ENCODE data around the gene EVA1A. TPM values are rescaled to one million over a fixed set of nuclear protein-coding genes. Genes with fewer than 3 reads are reported as not detected.

Gene EVA1A
- total RNA-seq, 1 donor from 2014 or later = not detected

DNA sequence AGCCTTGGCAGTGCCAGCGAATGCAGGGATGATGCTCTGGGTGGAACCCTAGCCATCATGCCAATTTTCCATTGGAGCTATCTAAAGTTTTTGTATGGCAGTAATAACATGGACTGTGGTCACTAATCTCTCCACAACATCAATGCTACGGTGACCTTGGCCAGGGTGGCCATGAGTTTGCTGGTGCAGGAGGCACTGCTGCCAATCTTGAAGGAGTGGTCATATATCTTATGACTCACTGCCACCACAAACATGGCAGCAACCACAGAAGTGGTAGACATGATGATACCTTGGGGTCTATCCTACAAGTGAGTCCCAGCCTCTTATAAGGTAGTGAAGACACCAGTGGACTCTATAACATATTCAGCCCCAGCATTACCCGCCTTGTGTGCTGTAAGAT, 104.6 kb downstream of the EVA1A start:
- TF ChIP-seq, protein P1, sequence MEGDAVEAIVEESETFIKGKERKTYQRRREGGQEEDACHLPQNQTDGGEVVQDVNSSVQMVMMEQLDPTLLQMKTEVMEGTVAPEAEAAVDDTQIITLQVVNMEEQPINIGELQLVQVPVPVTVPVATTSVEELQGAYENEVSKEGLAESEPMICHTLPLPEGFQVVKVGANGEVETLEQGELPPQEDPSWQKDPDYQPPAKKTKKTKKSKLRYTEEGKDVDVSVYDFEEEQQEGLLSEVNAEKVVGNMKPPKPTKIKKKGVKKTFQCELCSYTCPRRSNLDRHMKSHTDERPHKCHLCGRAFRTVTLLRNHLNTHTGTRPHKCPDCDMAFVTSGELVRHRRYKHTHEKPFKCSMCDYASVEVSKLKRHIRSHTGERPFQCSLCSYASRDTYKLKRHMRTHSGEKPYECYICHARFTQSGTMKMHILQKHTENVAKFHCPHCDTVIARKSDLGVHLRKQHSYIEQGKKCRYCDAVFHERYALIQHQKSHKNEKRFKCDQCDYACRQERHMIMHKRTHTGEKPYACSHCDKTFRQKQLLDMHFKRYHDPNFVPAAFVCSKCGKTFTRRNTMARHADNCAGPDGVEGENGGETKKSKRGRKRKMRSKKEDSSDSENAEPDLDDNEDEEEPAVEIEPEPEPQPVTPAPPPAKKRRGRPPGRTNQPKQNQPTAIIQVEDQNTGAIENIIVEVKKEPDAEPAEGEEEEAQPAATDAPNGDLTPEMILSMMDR (IDR thresholded peaks at IDR 0.05; ENCODE audit: partially characterized antibody, unreplicated experiment) = no peak
- peaks cover 2% of the 10 kb centered on the region for H3K9me3 Mint-ChIP-seq (ENCODE audit: unreplicated experiment)
- no peak for DNase-seq
- H3K27me3 Mint-ChIP-seq (ENCODE audit: unreplicated experiment) = no peaks in the 10 kb centered on the region
- no peaks in the 10 kb centered on the region for H3K36me3 Mint-ChIP-seq (ENCODE audit: unreplicated experiment)
- no peak overlapping the region for H3K27ac Mint-ChIP-seq (ENCODE audit: unreplicated experiment)
- no peaks in the 10 kb centered on the region for H3K4me1 Mint-ChIP-seq (ENCODE audit: low read depth, unreplicated experiment)
- no peak overlapping the region for H3K4me3 Mint-ChIP-seq (ENCODE audit: unreplicated experiment)

GRCh38 chr2:75454241-75454620, 106.5 kb downstream of the EVA1A start:
- Mint-ChIP-seq H3K4me1 (ENCODE audit: low read depth, unreplicated experiment) (no peaks in the 10 kb centered on the region), H3K4me3 (ENCODE audit: unreplicated experiment) (no peak overlapping the region), H3K9me3 (ENCODE audit: unreplicated experiment) (no peaks in the 10 kb centered on the region), H3K36me3 (ENCODE audit: unreplicated experiment) (peaks cover 4% of the 10 kb centered on the region), H3K27ac (ENCODE audit: unreplicated experiment) (no peak overlapping the region), H3K27me3 (ENCODE audit: unreplicated experiment) (no peaks in the 10 kb centered on the region)
- TF ChIP-seq, protein P1 (IDR thresholded peaks at IDR 0.05; ENCODE audit: partially characterized antibody, unreplicated experiment) = no peak
- no peak for DNase-seq

DNA sequence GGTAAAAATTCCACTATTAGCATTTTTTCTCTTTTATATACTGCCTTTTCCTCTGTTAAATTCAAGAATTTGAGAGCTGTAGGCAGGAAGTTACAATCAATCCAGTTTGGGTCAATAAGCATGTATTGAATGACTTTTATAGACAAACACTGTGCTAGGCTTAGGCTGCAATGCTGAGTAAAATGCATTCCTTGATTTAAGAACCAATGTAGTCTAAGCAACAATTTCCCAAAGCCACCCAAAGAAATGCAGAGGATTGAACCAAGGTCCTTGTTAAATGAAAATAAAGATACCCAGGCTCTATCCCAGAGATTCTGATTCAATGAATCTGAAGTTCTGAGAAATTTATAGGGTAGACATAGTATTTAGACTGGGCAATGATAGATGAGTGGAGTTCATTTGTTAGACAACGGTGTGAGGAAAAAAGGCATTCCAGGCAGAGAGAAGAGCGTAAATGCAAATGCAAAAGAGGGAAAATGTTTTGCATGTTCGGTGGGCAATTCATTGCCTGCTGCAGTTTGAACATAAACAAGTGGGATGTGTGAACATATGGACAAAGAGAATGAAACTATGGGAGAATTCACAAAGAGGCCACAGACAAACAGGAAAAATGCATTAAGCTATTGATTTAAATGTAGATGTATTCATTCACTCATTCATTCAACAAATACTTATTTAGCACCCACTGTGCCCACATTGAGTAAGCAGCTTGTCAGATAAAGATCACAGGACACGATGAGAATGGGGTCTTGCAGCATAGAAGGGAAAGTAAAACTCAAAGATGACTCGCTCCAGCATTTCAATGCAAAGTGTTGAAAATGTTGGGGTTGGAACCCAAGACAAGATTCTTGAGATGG, 107.1 kb downstream of the EVA1A start:
- Mint-ChIP-seq H3K4me1 (ENCODE audit: low read depth, unreplicated experiment) (no peaks in the 10 kb centered on the region), H3K36me3 (ENCODE audit: unreplicated experiment) (peaks cover 4% of the 10 kb centered on the region), H3K4me3 (ENCODE audit: unreplicated experiment) (no peak overlapping the region), H3K9me3 (ENCODE audit: unreplicated experiment) (peaks cover 3% of the 10 kb centered on the region), H3K27ac (ENCODE audit: unreplicated experiment) (no peak overlapping the region), H3K27me3 (ENCODE audit: unreplicated experiment) (no peaks in the 10 kb centered on the region)
- TF ChIP-seq, protein P1 (IDR thresholded peaks at IDR 0.05; ENCODE audit: partially characterized antibody, unreplicated experiment) = no peak
- no peak for DNase-seq

DNA sequence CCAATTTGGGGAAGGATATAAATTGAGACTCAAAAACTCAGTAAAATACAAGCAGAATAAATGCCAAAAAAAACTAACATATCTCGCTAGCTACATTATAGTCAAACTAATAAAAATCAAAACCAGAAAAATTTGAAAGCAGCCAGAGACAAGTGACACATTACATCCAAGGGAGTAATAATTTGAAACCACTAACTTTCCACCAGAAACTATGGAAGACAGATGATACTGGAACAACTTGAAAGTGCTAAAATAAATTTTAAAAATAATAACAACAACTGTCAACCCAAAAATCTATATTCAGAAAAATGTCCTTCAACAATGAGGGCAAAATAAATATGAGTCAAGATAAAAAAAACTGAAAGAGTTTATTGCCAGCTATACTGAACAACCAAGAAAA, 110.7 kb downstream of the EVA1A start:
- Mint-ChIP-seq H3K4me3 (ENCODE audit: unreplicated experiment) (no peak overlapping the region), H3K9me3 (ENCODE audit: unreplicated experiment) (peaks cover 3% of the 10 kb centered on the region)

GRCh38 chr2:75447176-75447575, 113.6 kb downstream of the EVA1A start:
- peaks cover 4% of the 10 kb centered on the region for H3K36me3 Mint-ChIP-seq (ENCODE audit: unreplicated experiment)
- H3K4me1 Mint-ChIP-seq (ENCODE audit: low read depth, unreplicated experiment) = no peaks in the 10 kb centered on the region
- H3K27me3 Mint-ChIP-seq (ENCODE audit: unreplicated experiment) = no peaks in the 10 kb centered on the region
- no peak overlapping the region for H3K27ac Mint-ChIP-seq (ENCODE audit: unreplicated experiment)
- H3K4me3 Mint-ChIP-seq (ENCODE audit: unreplicated experiment) = no peak overlapping the region
- no peak for DNase-seq
- TF ChIP-seq, protein P1 (IDR thresholded peaks at IDR 0.05; ENCODE audit: partially characterized antibody, unreplicated experiment) = no peak
- peaks cover 3% of the 10 kb centered on the region for H3K9me3 Mint-ChIP-seq (ENCODE audit: unreplicated experiment)

More for the DNA sequence above, 110.7 kb downstream of the EVA1A start:
- Mint-ChIP-seq H3K27me3 (ENCODE audit: unreplicated experiment) (no peaks in the 10 kb centered on the region), H3K27ac (ENCODE audit: unreplicated experiment) (no peak overlapping the region), H3K4me1 (ENCODE audit: low read depth, unreplicated experiment) (no peaks in the 10 kb centered on the region), H3K36me3 (ENCODE audit: unreplicated experiment) (peaks cover 4% of the 10 kb centered on the region)
- TF ChIP-seq, protein P1 (IDR thresholded peaks at IDR 0.05; ENCODE audit: partially characterized antibody, unreplicated experiment) = no peak
- no peak for DNase-seq
